Inferior parietal cortex (tissue), 1 donor: Measurements from ENCODE around the gene TOM1.
"Not testable (repeated sequence)": the region's sequence is repeated elsewhere in the genome, so short reads cannot be mapped to it uniquely, and the experiment has no call there.

Experiments used
- DNase-seq: peaks from one replicate; pipeline ENCODE4 v3.0.0-alpha.2; 2016; ENCODE audit errors: extremely low spot score

TOM1 gene

GRCh38 chr22:35394810-35395563 lies 95.3 kb downstream of the TOM1 start:
- no peak for DNase-seq

DNA sequence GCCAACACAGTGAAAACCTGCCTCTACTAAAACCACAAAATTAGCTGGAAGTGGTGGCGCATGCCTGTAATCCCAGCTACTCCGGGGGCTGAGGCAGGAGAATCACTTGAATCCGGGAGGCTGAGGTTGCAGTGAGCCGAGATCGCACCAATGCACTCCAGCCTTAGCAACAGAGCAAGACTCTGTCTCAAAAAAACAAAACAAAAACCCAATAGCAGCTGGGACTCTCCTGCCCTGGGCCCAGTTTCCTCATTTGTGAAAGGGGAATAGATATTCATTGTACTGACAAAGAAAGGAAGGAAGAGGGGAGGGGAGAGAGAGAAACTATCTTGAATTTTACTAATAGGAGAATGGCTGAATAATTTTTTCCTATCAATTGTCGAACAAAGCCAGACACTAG lies 96.9 kb downstream of the TOM1 start:
- DNase-seq: not testable (repeated sequence)

DNA sequence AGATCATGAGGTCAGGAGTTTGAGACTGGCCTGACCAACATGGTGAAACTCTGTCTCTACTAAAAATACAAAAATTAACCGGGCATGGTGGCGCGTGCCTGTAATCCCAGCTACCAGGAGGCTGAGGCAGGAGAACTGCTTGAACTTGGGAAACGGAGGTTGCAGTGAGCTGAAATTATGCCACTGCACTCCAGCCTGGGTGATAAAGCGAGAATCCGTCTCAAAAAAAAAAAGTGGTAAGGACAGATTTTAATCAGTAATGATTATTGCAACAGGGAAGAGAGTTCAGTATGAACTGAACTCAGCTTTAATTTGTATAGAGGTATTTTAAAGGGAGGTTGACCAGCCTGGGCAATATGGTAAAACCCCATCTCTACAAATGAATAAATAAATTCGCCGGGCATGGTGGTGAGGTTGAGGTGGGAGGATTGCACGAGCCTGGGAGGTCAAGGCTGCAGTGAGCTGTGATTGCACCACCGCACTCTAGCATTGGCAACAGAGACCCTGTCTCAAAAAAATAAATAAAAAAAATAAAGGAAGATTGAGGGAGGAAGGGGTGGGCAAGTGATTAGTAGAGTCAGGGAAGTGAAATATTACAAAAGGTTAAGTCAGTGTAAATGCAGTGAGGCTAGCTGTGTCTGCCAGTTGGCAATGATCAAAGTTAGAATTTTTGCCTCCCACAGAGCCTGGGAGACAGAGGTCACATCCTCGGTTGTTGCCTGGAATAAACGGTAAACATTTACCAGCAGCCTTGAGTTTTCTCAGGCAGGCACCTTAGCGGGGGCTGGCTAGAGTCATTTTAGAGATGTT lies 97.6 kb downstream of the TOM1 start:
- DNase-seq: no peak
